ENCODE measurements around the gene ATP4A.

DNA sequence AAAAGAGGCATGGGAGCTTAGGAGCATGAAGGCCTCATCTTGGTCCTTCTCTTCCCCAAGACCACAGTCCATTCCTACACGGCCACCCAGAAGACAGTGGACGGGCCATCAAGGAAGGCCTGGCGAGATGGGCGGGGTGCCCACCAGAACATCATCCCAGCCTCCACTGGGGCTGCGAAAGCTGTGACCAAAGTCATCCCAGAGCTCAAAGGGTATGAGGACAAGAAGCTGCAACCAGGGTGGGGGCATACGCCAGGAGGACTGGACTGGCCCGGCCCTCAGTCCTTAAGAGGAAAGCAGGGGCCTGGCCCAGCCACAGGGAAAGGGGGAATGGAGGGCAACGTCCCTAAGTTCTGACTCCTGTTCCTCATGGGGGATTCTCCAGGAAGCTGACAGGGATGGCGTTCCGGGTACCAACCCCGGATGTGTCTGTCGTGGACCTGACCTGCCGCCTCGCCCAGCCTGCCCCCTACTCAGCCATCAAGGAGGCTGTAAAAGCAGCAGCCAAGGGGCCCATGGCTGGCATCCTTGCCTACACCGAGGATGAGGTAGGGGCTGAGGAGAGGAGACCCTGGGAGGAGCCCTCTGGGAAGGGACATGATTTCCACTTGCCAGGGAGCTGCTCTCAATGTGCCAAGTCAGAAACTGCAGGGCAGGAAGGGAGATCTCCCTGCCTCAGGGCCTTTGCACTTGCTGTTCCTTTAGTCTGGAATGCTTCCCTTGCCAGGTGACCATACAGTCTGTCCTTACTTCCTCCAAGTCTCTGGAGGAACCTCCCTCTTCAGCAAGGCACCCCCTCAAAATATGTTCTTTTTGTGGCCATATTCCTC lies 20.0 kb downstream of the ATP4A start:
- TF ChIP-seq POLR2A (IDR thresholded peaks at IDR 0.05) (no peak), POLR2AphosphoS5 (IDR thresholded peaks at IDR 0.05) (no peak), EP300 (IDR thresholded peaks at IDR 0.05; ENCODE audit: low read depth) (no peak)
- TF ChIP-seq, protein P1, sequence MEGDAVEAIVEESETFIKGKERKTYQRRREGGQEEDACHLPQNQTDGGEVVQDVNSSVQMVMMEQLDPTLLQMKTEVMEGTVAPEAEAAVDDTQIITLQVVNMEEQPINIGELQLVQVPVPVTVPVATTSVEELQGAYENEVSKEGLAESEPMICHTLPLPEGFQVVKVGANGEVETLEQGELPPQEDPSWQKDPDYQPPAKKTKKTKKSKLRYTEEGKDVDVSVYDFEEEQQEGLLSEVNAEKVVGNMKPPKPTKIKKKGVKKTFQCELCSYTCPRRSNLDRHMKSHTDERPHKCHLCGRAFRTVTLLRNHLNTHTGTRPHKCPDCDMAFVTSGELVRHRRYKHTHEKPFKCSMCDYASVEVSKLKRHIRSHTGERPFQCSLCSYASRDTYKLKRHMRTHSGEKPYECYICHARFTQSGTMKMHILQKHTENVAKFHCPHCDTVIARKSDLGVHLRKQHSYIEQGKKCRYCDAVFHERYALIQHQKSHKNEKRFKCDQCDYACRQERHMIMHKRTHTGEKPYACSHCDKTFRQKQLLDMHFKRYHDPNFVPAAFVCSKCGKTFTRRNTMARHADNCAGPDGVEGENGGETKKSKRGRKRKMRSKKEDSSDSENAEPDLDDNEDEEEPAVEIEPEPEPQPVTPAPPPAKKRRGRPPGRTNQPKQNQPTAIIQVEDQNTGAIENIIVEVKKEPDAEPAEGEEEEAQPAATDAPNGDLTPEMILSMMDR (IDR thresholded peaks at IDR 0.05): no peak

Data from transverse colon (tissue), 4 donors.